Measurements from ENCODE around the gene SRP54.
"Not testable (repeated sequence)": the region's sequence is repeated elsewhere in the genome, so short reads cannot be mapped to it uniquely, and the experiment has no call there.

SRP54 gene

DNA sequence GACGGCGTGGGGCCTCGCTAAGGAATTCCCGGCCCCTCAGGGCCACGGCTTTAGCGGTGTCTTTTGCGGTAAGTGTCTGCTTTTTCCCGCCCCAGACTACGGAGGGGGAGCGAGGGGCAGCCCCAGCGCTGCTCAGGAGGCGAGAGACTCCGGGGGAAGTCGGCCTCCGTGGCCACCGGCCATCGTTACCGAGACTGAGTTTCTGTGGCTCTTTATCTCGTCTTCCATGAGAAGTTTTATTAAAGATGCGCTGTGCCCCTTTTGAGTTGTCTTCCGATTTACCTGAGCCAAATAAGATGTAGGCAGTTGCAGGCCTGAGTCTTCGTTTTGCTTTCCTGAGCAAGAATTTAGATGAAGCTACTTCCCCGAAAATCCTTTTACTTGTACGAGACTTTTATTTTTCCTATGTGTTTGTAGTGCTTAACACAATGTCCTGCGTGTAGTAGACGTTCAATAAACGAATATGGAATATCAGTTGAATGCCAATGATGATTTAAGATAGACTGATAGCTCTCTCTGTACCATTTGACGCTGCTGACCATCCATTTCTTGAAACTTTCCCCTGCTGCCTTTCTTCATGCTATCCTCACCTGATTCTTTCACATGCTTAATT lies 462 bp downstream of the SRP54 start:
- no peak for FAIRE-seq

GRCh38 chr14:34983786-34984185 lies 994 bp downstream of the SRP54 start:
- DNase-seq (ENCODE audit: extremely low spot score, insufficient read length, low read depth), result no peak
- FAIRE-seq, result no peak

More for the DNA sequence above, 462 bp downstream of the SRP54 start:
- DNase-seq (ENCODE audit: extremely low spot score, insufficient read length, low read depth), result no peak

- no peak for FAIRE-seq
- DNase-seq (ENCODE audit: extremely low spot score, insufficient read length, low read depth), result no peak
These were observed 2.9 kb downstream of the SRP54 start for GRCh38 chr14:34985740-34986139.

DNA sequence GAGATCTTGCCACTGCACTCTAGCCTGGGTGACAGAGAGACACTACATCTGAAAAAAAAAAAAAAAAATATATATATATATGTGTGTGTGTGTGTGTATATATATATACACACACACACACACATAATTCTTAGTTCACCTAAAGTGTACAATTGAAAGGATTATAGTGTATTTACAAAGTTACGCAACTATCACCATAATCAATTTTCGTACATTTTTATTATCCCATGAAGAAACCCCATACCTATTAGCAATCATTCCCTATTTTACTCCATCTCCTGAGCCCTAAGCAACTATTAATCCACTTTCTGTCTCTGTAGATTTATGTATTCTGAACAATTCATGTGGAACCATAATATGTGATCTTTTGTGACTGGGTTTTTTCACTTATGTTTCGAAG lies 4.4 kb downstream of the SRP54 start:
- DNase-seq (ENCODE audit: extremely low spot score, insufficient read length, low read depth), result no peak
- FAIRE-seq, result no peak

GRCh38 chr14:34989762-34990161 lies 7.0 kb downstream of the SRP54 start:
- DNase-seq (ENCODE audit: extremely low spot score, insufficient read length, low read depth) (no peak), FAIRE-seq (no peak)

DNA sequence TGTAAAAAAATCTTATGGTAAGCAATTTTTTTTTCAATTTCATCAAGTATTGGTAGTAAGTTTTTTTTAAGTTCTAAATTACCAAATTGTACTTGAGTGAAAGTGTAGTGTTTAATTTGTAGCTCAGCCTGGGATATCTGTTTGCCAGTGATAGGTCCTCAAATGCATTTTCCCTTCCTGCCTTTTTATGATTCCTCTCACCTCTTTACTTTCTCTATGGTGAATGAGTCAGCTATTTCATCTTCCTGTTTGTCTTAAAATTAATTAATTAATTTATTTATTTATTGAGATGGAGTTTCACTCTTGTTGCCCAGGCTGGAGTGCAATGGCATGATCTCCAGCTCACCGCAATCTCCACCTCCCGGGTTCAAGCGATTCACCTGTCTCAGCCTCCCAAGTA lies 10.6 kb downstream of the SRP54 start:
- no peak for DNase-seq (ENCODE audit: extremely low spot score, insufficient read length, low read depth)
- no peak for FAIRE-seq

DNA sequence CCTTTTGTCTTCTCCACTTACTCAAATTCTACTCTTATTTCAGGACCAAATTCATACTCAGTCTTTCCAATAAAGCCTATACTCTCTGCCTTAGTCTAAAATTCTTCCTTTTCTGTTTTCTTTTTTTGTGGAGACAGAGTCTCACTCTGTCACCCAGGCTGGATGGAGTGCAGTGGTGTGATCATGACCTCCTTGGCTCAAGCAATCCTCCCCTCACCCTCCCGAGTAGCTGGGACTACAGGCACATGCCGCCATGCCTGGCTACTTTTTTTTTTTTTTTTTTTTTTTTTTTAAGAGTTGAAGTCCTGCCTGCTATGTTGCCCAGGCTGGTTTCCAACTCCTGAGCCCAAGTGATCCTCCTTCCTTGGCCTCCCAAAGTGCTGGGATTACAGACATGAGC lies 11.9 kb downstream of the SRP54 start:
- DNase-seq (ENCODE audit: extremely low spot score, insufficient read length, low read depth) (no peak), FAIRE-seq (no peak)

DNA sequence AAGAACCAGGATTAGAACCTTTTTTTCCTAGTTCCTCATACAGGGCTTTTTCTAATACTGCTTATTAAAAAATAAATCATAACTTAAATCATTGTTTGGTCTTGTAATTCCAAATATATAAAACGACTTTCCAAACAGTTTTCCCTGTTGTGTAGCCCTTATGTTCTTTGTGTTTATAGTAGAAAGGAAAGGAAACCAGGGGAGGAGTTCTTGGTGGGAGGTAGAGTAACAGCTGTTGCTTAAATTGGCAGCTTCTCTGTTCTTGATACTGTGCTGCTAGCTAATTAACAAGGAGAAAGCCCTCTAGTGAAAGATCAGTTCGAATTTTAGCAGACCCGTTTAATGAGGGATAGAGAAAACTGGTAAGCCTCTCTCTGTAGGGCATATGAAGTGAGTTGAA lies 15.0 kb downstream of the SRP54 start:
- DNase-seq (ENCODE audit: extremely low spot score, insufficient read length, low read depth) (no peak), FAIRE-seq (no peak)

DNA sequence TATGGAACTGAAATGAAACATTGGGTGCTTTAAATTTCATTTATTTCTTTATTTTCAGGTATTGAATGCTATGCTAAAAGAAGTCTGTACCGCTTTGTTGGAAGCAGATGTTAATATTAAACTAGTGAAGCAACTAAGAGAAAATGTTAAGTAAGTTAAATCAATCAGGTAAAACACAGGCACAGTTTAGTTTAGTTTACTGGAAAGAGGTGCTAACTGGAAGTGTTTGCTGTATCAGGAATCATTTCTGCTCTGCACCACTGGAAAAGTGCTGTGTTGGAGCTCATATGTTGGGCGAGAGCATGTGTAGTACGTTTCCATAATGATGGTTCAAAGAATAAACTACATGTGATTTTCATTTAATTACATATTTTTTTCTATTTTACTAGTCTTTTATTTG lies 16.7 kb downstream of the SRP54 start:
- DNase-seq (ENCODE audit: extremely low spot score, insufficient read length, low read depth), result no peak
- FAIRE-seq, result no peak

GRCh38 chr14:35001621-35002020 lies 18.8 kb downstream of the SRP54 start:
- DNase-seq (ENCODE audit: extremely low spot score, insufficient read length, low read depth) (no peak), FAIRE-seq (no peak)

DNA sequence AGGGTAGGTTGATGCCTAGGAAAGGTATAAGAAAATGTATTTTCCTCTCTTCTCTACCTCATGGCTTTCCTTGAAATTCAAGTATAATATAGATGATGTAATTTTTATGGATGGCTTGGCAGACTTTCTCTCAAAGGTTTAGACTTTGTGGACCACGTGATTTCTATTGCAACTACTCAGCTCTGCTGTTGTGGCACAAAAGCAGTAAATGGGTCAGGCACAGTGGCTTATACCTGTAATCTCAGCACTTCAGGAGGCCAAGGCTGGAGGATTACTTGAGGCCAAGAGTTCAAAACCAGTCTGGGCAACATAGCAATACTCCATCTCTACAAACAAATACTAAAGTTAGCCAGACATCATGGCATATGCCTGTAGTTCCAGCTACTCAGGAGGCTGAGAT lies 22.0 kb downstream of the SRP54 start:
- DNase-seq (ENCODE audit: extremely low spot score, insufficient read length, low read depth) (no peak), FAIRE-seq (no peak)

DNA sequence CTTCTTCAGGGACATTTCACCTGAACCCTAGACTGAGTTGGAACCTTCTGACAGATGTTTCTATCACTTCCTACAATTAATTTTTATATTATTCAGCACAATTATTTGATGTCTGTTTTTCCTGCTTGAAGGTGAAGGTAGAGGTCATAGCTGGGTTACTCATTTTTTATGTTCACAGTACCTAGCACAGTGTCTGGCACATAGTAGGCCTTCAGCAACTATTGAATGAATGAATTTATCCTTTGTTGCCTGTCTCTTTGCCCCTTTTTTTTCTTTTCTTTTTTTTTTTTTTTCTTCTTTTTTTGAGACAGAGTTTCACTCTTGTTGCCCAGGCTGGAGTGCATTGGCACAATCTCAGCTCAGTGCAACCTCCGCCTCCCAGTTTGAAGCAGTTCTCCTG lies 33.8 kb downstream of the SRP54 start:
- DNase-seq (ENCODE audit: extremely low spot score, insufficient read length, low read depth) (no peak), FAIRE-seq (no peak)

DNA sequence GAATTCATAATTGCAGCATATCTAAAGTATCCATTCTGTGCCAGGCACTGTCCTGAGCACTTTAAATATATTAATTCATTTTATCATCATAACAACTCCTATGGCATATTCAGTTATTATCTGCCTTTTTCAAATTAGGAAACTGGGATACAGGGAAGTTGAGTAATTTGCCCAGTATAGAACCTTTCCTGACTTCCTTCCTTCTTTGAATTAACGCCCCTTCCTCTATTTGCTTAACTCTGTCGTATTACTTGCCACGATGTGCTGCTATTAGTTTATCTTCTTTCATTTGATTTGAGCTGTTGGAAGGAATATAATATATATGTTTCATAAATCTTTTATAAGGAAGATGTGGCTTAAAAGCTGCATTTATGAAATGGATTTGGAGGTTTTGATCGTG lies 37.9 kb downstream of the SRP54 start:
- DNase-seq (ENCODE audit: extremely low spot score, insufficient read length, low read depth) (no peak), FAIRE-seq (no peak)

DNA sequence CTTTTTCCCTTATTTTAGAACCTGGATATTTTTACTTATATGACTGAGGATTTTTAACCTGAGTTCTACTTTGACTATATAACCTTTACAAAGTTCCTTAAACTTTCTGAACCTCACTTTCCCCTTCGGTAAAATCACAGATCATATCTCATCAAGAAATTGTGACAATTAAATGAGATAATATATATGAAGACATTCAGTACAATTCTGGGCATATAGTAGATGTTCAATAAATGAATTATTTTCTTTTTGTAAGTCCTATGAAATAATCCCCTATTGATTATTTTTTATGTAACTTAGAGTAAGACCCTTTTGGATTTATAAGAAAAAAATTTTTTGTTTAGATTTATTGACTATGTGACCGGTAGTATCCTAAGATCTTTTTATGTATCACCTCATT lies 45.6 kb downstream of the SRP54 start:
- FAIRE-seq, result no peak
- DNase-seq (ENCODE audit: extremely low spot score, insufficient read length, low read depth), result no peak

GRCh38 chr14:35032562-35032961 lies 49.8 kb downstream of the SRP54 start:
- no peak for FAIRE-seq
- no peak for DNase-seq (ENCODE audit: extremely low spot score, insufficient read length, low read depth)

DNA sequence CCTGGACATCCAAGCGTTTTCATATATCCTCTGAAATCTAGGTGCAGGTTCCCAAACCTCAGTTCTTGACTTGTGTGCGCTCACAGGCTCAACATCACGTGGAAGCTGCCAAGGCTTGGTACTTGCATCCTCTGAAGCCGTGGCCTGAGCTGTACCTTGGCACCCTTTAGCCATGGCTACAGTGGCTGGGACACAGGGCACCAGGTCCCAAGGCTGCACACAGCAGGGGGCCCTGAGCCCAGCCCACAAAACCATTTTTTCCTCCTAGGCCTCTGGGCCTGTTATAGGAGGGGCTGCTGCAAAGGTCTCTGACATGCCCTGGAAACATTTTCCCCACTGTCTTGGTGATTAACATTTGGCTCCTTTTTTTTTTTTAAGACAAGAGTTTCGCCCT lies 51.6 kb downstream of the SRP54 start:
- DNase-seq (ENCODE audit: extremely low spot score, insufficient read length, low read depth), result no peak
- FAIRE-seq, result no peak

DNA sequence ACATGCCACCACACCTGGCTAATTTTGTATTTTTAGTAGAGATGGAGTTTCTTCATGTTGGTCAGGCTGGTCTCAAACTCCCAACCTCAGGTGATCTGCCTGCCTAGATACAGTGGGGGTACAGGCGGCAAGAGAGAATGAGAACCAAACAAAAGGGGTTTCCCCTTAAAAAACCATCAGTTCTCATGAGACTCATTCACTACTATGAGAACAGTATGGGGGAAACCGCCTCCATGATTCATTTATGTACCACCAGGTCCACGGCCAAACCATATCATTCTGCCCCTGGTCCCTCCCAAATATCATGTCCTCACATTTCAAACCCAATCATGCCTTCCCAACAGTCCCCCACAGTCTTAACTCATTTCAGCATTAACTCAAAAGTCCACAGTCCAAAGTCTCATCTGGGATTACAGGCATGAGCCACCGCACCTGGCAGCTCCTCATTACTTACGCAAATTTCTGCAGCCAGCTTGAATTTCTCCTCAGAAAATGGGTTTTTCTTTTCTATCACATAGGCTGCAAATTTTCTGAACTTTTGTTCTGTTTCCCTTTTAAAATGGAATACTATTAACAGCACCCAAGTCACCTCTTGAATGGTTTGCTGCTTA lies 52.3 kb downstream of the SRP54 start:
- not testable (repeated sequence) for FAIRE-seq; DNase-seq (ENCODE audit: extremely low spot score, insufficient read length, low read depth)

DNA sequence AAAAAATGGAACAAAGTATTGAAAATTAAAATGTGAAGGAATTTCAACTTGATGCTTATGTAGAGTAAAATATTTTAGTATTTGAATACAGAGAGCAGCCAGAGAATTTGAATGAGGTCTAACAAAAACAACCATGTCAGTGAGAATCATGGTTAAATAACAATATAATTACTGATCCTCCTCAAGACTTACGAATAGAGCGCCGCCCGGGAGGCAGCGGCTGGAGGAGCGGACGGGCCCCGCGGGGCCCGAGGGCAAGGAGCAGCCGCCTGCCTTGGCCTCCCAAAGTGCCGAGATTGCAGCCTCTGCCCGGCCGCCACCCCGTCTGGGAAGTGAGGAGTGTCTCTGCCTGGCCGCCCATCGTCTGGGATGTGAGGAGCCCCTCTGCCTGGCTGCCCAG lies 55.5 kb downstream of the SRP54 start:
- not testable (repeated sequence) for FAIRE-seq; DNase-seq (ENCODE audit: extremely low spot score, insufficient read length, low read depth)

DNA sequence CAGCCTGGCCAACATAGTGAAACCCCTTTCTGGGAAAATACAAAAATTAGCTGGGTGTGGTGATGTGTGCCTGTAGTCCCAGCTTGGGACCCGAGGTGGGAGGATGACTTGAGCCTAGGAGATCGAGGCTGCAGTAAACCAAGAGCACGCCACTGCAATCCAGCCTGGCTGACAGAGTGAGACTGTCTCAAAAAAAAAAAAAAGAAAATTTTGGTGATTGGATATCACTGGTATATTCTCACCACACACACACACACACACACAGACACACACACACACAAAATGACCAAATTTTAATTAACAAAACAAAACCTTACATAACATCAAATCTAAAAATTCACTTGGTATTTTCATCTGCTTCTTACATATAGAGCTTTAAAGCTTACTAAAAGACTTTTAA lies 59.8 kb downstream of the SRP54 start:
- DNase-seq (ENCODE audit: extremely low spot score, insufficient read length, low read depth) (no peak), FAIRE-seq (no peak)

- FAIRE-seq, result no peak
- no peak for DNase-seq (ENCODE audit: extremely low spot score, insufficient read length, low read depth)
These were observed 60.3 kb downstream of the SRP54 start for GRCh38 chr14:35043046-35043445.

DNA sequence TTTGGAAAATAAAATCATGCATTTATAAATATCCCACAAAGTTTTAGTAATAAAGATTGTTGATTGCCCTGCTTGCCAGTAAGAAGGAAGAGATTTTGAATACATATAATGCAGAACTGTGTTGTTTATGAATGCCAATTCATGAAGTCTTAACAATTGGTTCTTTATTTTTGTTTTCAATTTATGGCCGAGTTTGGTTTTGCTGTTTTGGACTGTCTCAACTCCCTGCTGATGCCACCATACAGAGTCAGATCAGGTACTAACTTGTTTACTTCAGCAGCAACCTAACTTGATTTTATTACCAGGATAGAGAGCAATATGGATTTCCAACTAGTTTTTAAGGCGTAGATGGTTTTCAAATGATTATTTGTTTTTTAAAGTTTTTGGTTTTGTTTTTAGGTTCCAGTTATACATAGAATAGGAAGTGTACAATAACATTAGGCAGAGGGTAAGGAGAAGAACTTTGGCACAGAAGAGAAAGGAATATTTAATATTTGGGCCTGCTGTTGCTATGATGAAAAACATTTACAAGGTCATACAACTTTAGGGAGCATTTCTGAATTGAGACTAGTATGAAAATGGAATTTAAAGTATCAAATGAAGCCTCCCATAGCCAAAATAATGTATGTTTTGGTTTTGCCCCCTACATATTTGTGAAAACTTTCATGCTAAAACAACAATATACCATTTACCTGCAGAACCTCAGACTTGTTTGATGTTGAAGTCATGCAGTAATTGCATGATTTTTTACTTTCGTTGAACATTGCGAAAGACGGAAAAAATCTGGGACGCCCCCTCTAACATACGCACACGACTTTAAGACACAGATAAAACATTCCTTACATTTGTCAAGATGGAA lies 62.4 kb downstream of the SRP54 start:
- no peak for DNase-seq (ENCODE audit: extremely low spot score, insufficient read length, low read depth)
- FAIRE-seq, result peak; percentile 9

DNA sequence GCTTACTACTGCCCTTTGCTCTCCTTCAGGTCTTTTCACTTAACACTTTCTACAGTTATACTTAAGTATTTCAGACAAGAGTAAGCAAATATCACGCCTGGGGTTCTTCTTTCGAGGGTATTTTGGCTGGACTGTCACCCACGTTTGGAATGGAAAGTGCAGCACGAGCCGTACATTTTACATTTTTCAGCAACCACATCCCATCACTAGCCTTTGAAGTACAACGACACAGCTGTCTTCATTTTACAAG lies 62.9 kb downstream of the SRP54 start:
- DNase-seq (ENCODE audit: extremely low spot score, insufficient read length, low read depth), result no peak
- no peak for FAIRE-seq

Measured in GM18507 (cell line).